Ishikawa (cell line): ENCODE results near the gene ZMYND11.

ENCODE experiments used
- CEBPB ChIP-seq: IDR thresholded peaks from 2 replicates; pipeline ENCODE4 v1.6.1; 2012
- CREB1 ChIP-seq: IDR thresholded peaks from 2 replicates; pipeline ENCODE4 v1.6.1; 2012; ENCODE audit warnings: low read depth
- EP300 ChIP-seq: IDR thresholded peaks from 2 replicates; pipeline ENCODE4 v1.6.1; 2012; ENCODE audit warnings: borderline replicate concordance
- FOXM1 ChIP-seq: IDR thresholded peaks from 2 replicates; pipeline ENCODE4 v1.6.1; 2012; ENCODE audit warnings: low read depth, borderline replicate concordance
- TAF1 ChIP-seq: IDR thresholded peaks from 2 replicates; pipeline ENCODE4 v1.6.1; 2012; ENCODE audit warnings: low read depth, mild to moderate bottlenecking

GRCh38 chr10:134247-135131 lies 766 bp upstream of the ZMYND11 start:
- TF ChIP-seq CEBPB: no peak
- no peak for TF ChIP-seq FOXM1
- no peak for TF ChIP-seq EP300
- no peak for TF ChIP-seq TAF1
- TF ChIP-seq CREB1: no peak
